Kidney (tissue), 14 donors: ENCODE results near the gene ACBD6. TPM values are rescaled to one million over a fixed set of nuclear protein-coding genes. Genes with fewer than 3 reads are reported as not detected.

ENCODE experiments used
- DNase-seq, 5 donors: peaks; one replicate each; pipeline ENCODE4 v3.0.0-alpha.2; 2013 to 2020
- FAIRE-seq: peaks from 2 replicates; lab custom pipeline; 2012; peaks lifted over from hg19 to GRCh38; lab: Jason Lieb, UNC
- H3K27ac ChIP-seq, 2 donors: one replicate each; pipeline ENCODE4 v1.7.0; 2013; ENCODE audit warnings: low read depth in 2 of 2, low read length in 2 of 2, inconsistent platforms in 1 of 2
- H3K27me3 ChIP-seq: one replicate; pipeline ENCODE4 v1.7.1; 2013; ENCODE audit warnings: low read length, inconsistent platforms; ENCODE audit not compliant: control insufficient read depth, insufficient read depth
- H3K36me3 ChIP-seq, 3 donors: one replicate each; pipeline versions ENCODE4 v1.7.0 to v1.7.1; 2013; ENCODE audit warnings: low read length in 3 of 3, control low read depth in 1 of 3, inconsistent platforms in 1 of 3; ENCODE audit not compliant: insufficient read depth in 3 of 3, control insufficient read depth in 2 of 3
- H3K4me1 ChIP-seq, 3 donors: one replicate each; pipeline versions ENCODE4 v1.7.0 to v1.7.1; 2013; ENCODE audit warnings: low read length in 3 of 3, inconsistent platforms in 1 of 3, low read depth in 1 of 3; ENCODE audit not compliant: control insufficient read depth in 2 of 3, insufficient read depth in 2 of 3
- H3K4me3 ChIP-seq, 3 donors: one replicate each; pipeline versions ENCODE4 v1.7.0 to v1.8.1; 2013; ENCODE audit warnings: low read length in 3 of 3, control low read depth in 1 of 3, inconsistent platforms in 1 of 3
- H3K9ac ChIP-seq, 3 donors: one replicate each; pipeline versions ENCODE4 v1.7.0 to v1.7.1; 2013; ENCODE audit warnings: low read length in 3 of 3, control low read depth in 1 of 3, inconsistent platforms in 1 of 3
- H3K9me3 ChIP-seq, 3 donors: one replicate each; pipeline versions ENCODE4 v1.7.0 to v1.7.1; 2013; ENCODE audit warnings: low read length in 3 of 3, control low read depth in 1 of 3, inconsistent platforms in 1 of 3; ENCODE audit not compliant: control insufficient read depth in 2 of 3, insufficient read depth in 1 of 3
- intact Hi-C: fragments of 100-400 bp; cut with DNase I; formaldehyde crosslinking; loops from one replicate; pipeline ENCODE4 v1.11.1; 2022
- polyA plus RNA-seq: library from polyadenylated mRNA; stranded (reverse); fragments of 350-450 nt; fragmentation: Illumina TruSeq; extraction: RNeasy Lipid Tissue Mini Kit (QIAGEN cat#74804); gene quantifications from one replicate; pipeline ENCODE4 v1.2.3, GENCODE V29; 2014; ENCODE audit warnings: low read depth, low replicate concordance; ENCODE audit not compliant: insufficient read depth
- total RNA-seq: library from RNA; stranded (reverse); fragmentation: NEBNext Ultra II Directional; extraction: Animal tissue kit (Norgen Biotek cat#: 25700); gene quantifications from one replicate; pipeline ENCODE4 v1.2.1, GENCODE V29; 2021
- TF ChIP-seq, protein P1 (sequence below): IDR thresholded peaks from 3 replicates; pipeline ENCODE4 v1.5.1; 2012; ENCODE audit warnings: mild to moderate bottlenecking, moderate library complexity, borderline replicate concordance; ENCODE audit not compliant: insufficient read depth; ENCODE audit errors: extremely low read depth
- donor health status: control.
- donor health status: control.
- donor health status: control.
- donor health status: control.
- donor health status: control.
- donor health status: DM: yes; HTN: yes; CAD: no.
- donor health status: Normal renal cell carcinoma (clear cell type).

The ACBD6 gene
- total and polyA plus RNA-seq, 2 donors from 2014 or later, result 30.9 to 36.4 TPM

DNA sequence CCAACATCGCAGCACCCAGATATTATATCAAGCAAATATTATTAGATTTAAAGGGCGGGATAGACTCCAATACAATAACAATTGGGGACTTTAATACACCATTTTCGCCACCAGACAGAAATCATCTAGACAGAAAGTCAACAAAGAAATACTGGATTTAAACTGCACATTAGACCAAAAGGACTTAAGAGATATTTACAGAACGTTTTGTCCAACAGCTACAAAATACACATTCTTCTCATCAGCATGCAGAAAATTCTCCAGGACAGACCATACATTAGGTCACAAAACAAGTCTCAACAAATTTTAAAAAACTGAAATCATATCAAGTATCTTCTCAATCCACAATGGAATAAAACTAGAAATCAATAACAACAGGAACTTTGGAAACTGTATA, 121.2 kb downstream of the ACBD6 start:
- Histone ChIP-seq H3K27ac (no peak overlapping the region), H3K4me3 (no peak overlapping the region), H3K36me3 (no peaks in the 10 kb centered on the region), H3K9ac (no peak overlapping the region), H3K27me3 (no peaks in the 10 kb centered on the region), H3K9me3 (peaks cover 0 to 21% (median 2%) of the 10 kb centered on the region in 3 donors), H3K4me1 (no peaks in the 10 kb centered on the region)
- TF ChIP-seq, protein P1, sequence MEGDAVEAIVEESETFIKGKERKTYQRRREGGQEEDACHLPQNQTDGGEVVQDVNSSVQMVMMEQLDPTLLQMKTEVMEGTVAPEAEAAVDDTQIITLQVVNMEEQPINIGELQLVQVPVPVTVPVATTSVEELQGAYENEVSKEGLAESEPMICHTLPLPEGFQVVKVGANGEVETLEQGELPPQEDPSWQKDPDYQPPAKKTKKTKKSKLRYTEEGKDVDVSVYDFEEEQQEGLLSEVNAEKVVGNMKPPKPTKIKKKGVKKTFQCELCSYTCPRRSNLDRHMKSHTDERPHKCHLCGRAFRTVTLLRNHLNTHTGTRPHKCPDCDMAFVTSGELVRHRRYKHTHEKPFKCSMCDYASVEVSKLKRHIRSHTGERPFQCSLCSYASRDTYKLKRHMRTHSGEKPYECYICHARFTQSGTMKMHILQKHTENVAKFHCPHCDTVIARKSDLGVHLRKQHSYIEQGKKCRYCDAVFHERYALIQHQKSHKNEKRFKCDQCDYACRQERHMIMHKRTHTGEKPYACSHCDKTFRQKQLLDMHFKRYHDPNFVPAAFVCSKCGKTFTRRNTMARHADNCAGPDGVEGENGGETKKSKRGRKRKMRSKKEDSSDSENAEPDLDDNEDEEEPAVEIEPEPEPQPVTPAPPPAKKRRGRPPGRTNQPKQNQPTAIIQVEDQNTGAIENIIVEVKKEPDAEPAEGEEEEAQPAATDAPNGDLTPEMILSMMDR, result no peak
- intact Hi-C loops, result no loop called here
- DNase-seq (no peak), FAIRE-seq (no peak)

DNA sequence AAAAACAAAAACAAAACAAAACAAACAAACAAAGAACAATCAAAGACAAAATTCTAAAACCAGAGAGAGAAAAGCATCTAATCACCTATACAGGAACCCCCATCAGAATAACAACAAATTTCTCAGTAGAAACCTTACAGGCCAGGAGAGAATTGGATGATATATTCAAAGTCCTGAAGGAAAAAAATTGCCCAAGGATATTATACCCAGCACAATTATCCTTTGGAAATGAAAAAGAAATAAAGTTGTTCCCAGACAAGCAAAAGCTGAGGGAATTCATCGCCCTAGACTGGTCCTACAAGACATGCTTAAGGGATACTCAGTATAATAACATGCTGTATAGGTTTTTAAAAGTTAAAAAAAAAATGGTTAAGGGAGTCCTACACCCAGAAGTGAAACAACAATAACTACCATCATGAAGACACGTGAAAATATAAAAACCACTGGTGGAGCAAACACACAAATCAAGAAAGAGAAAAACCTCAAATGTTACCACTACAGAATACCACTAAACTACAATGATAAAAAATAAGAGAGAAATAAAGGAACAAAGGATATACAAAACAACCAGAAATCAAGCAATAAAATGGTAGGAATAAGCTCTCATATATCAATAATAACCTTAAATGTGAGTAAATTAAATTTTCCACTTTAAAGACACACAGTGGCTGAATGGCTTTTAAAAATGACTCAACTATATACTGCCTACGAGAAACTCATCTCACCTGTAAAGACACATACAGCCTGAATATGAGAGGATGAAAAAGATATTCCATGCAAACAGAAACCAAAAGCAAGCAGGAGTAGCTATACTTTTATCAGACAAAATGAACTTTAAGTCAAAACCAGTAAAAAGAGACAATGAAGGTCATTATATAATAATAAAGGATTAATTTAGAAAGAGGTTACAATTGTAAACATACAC, 121.9 kb downstream of the ACBD6 start:
- Histone ChIP-seq H3K4me3 (no peak overlapping the region), H3K9me3 (peaks cover 0 to 19% (median 2%) of the 10 kb centered on the region in 3 donors), H3K9ac (no peak overlapping the region), H3K36me3 (no peaks in the 10 kb centered on the region), H3K27ac (no peak overlapping the region), H3K4me1 (no peaks in the 10 kb centered on the region), H3K27me3 (no peaks in the 10 kb centered on the region)
- DNase-seq (no peak), FAIRE-seq (no peak)
- TF ChIP-seq, protein P1, result no peak
- intact Hi-C loops, result no loop called here

DNA sequence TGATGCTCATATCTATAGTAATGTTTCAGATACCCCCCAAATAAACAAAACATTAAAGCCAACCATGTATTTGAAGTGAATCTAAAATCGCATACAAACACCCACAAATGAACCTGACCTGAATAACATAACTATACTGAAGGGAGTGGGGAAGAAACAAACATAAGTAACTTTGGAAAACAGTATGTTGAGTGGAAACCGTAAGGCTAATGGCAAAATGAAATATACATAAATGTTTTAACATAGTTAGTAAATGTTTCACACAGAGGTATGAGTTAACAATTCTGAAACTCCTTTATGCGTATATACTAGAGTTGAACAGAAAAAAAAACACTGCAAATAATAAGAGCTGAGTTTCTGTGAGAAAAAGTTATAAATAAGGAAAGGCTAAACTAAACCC, 125.6 kb downstream of the ACBD6 start:
- no peak for DNase-seq
- Histone ChIP-seq H3K27me3 (no peaks in the 10 kb centered on the region), H3K36me3 (no peaks in the 10 kb centered on the region), H3K9me3 (peaks cover 0 to 8% (median 0%) of the 10 kb centered on the region in 3 donors), H3K27ac (no peak overlapping the region), H3K4me1 (no peaks in the 10 kb centered on the region), H3K4me3 (no peak overlapping the region), H3K9ac (no peak overlapping the region)
- FAIRE-seq, result no peak
- intact Hi-C loops, result no loop called here
- TF ChIP-seq, protein P1, result no peak
